Lower leg skin (tissue), 3 donors: ENCODE results near the gene MGLL.

Experiments used
- CTCF ChIP-seq, 3 donors: fragments of 450-650 bp; IDR thresholded peaks; one replicate each; pipeline ENCODE4 v1.5.1; 2016; ENCODE audit warnings: antibody characterized with exemption in 3 of 3, mild to moderate bottlenecking in 3 of 3, moderate library complexity in 2 of 3
- POLR2A ChIP-seq, 2 donors: fragments of 450-650 bp; IDR thresholded peaks; one replicate each; pipeline ENCODE4 v1.6.1; 2016 to 2017; ENCODE audit warnings: antibody characterized with exemption in 2 of 2, mild to moderate bottlenecking in 1 of 2, moderate library complexity in 1 of 2

GRCh38 chr3:127691974-127692373 is 130.3 kb downstream of the MGLL start:
- no peak for TF ChIP-seq POLR2A (IDR thresholded peaks at IDR 0.05)
- TF ChIP-seq CTCF (IDR thresholded peaks at IDR 0.05), result no peak
